GM21390 (cell line): ENCODE data around the gene FARP1.

ENCODE experiments used
- ATAC-seq: cut with Tn5 transposase; IDR thresholded peaks from one replicate; pipeline ENCODE4 v1.9.1; 2021; ENCODE audit not compliant: unreplicated experiment

The FARP1 gene

DNA sequence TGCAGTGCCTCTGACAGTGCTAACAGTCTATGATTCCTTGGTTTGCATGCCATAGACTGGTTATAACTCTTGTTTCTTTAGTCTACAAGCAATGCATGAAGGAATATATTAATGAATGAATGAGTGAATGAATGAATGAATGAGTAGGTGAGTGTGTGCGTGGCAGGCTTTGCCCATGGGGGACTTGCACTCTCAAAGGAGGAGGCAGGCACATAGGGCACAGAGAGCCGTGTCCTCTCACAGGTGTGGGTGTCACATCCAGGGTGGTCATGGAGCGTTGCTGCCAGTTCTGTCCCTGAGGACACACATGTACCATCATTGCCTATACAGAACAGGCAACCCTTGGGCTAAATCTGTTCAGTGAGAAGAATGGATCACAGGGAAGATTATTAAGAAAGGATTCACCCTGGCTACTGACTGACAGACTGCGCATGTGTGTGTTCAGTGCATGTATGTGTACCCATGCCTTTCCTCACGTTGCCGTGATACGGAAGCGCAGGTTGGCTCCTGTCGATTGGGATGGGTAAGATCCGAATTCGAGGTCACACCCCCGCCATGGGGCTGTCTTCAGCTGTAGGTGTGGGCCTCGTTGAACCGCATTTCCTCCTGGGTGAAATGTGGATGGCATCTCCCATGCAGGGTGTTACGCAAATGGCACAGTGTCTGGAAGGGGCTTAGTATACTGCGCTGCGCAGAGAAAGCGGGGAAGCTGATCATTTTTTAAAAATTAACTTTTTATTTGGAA, 272.6 kb downstream of the FARP1 start:
- ATAC-seq, result no peak

DNA sequence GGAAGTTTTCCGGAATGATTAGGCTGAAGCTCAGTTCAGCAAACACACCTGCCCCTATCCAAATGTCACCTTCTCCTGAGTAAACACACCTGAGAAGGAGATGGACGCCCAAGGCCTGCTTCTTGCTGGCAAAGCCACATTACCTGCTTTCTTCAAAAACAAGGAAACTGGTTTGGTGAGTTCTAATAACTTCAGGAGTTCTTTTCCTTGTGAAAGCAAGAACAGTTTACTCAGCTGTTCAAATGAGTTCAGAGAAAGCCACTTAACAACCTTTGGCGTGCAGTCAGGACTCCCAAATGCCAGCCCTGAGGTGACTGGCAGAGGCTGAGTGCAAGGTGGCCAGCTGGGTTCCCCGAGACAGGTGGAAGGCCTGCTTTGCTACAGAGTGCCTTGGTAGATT, 273.5 kb downstream of the FARP1 start:
- ATAC-seq, result no peak

DNA sequence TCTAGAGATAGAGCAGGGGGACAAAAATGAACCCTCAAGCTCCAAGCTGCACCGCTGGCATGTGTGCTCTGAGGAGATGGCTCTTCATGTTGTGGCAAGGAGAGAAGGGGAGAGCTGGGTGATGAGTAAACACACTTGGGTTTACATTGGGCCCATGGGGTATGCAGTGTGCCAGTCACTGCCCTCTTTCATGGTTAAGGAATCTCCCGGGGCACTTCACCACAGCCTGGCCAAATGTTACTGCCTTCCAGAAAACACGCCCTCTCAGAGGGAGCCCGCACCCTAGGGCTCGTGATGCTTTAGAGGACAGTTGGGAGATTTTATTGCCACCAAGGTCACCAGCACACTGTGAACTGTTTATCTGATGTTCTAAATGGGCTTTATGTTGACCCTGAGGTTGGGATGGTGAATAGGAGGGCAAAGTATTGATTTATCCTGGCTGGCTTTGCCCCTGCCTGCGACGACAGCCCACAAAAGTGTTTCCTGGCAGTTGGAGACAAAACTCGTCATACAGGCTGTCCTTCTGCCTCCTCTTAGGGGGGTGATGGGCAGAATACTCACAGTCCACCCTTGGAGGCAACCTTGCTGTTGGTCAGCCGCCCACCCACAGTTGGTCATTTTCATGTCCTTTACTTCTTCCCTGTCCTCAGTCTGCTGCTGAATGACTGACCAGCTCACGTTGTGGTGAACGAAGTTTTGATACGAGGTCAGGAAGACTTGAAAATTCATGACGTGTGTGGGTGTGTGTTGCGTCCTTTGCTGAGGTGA, 277.1 kb downstream of the FARP1 start:
- ATAC-seq, result no peak

DNA sequence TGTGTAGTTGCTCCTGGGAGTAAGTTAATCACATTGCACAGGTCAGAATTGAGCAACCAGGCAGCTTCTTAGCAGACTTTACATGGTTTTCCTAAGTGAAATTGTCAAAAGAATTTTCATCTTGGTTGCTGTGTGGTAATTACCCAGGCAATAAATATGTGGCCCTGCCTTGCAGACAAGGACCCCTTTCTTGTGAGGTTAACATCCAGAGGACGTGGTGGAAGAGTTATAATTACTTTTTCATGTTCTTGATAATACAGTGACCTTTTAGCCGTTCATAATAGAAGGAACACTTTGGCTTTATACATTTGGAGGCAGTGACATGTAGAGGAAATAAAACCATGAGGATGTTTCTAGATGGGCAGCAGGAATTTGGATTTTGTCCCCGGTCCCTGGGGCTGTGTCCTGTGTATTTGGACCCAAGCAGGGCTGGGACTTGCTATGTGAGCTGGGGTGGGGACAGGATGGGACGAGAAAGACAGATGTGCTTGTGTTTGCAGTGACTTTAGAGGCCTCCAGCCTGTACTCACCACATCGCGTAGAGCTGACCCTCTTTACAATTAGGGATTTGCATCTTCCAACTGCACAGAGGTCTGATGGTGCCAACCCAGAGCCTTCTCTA, 277.8 kb downstream of the FARP1 start:
- ATAC-seq, result no peak

DNA sequence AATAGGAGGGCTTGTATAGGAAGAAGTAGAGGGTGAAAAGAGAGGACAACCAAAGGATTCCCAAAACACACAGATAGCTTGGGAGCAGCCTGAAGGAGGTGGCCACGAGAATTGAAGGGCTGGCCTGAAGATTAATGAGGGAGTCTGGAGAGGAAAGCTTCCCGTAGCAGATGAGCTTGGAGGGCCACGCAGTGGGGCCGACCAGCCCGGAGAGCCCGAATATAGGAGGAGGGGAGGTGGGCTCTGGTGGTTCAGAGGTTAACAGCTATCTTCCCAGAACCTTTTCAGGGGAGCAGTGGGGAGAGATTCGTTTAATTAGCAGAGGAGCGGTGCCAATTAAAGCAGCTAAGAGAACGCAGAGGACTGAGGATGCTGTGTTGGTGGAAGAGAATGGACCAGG, 279.2 kb downstream of the FARP1 start:
- no peak for ATAC-seq

DNA sequence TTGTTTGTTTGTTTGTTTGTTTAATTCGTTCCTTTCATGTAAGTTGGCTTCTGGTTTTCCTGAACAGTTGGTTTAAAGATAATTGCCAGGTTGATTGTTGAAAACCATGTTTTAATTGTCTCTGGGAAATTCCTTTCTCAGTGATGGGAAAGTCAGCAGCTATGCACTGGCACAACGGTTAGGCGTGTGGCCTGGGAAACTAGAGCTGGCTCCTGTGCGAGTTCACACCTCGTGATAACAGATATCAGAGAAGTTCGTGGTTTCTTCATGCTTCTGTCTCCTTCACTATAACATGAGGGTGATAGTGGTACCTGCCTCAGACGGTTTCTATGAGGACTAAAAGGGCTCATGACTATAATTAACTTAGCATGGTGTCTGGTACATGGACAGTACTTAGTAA, 280.5 kb downstream of the FARP1 start:
- ATAC-seq, result no peak

DNA sequence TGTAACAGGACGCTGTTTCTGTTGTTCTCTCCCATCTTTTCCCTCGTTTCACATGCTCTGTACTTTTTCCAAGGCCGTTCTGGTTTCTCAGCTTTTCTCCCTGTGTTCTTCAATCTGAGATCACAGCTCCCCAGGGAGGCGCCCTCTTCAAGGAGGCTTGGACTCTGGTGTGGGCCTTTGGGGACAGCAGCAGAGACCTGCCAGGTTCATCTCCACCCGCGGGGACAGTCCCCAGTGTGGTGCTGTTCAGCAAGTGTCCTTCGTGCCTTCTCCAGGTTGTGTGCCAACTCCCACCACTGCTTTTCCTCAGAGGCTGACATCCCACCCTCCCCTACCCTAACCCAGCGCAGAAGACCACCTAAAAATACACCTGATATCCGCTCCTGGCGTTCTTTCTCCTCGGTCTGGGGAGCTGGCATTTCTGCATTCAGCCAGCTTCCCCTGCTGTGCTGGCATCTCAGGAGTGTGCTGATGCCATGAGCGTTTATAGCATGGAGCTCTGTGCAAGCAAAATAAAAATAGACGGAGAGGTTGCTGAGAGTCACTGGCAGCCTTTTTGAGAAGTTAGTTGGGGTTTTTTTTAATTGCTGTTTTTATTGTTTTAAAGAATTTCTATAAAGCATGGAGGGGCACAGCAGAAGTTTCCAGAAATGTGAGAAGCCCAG, 284.6 kb downstream of the FARP1 start:
- no peak for ATAC-seq

DNA sequence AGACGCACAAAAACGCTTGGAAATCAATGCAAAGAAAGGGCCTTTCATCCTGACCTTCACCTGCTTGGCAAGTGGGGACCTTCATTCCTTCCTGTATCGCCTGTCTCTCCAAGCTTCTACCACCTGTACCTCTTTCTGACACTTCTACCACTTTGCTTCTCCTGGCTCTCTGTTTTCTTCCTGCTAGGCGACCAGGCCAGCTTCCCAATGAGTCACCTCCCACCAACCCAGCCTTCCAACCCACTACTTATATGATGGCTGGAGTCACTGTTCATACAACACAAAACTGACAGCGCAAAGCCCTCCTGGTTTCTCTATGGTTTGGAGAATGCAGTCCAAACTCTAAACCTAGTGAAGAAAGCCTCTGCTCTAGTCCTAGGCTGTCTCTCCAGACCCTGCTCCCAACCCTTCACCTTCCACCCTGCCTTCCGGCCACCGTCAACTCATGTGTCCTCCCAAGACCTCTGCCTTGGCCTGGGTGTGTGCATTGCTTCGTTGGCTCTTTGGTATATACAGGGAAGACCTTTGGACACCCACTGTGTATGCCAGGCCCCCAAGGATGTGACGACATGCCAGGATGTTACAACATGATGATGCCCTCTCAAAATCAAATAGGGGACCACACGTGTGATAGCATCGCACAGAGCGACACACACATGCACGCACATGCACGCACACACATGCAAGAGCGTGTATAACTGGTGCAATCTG, 285.5 kb downstream of the FARP1 start:
- no peak for ATAC-seq

DNA sequence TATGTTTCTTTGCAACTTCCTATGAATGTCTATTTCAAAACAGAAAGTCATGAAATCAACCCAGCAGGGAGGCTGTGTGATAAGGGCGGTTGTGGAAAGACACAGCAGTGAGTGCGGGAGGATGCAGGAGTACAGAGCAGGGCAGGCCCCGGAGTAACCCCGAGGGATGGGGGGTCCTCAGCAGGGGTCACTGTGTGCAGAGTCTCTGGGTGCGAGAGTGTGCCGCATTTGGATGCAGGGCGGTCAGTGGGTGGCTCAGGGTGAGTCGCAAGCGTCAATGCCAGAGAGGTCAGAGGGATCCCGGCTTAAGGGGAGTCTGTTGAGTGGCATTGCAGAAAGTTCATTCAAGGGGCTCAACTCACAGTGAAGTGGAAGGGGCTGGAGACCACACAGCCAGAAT, 286.2 kb downstream of the FARP1 start:
- no peak for ATAC-seq

DNA sequence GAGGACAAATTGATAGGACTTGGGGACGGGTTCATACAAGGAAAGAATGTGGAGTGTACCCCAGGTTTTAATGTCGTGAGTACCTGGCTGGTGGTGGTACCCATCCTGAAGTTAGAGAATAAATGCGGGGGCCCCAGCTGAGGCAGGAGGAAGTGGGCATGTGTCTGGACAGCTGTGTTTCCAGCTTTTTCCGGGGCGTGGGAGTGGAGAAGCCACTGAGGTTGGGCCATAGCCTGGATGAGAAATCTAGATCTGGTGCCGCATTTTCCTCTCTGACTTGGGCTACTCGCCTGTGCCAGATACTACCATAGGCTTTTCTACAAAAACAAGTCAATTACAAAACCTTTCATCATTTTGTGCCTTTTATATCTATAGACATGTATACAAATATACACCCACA, 286.6 kb downstream of the FARP1 start:
- ATAC-seq, result no peak

DNA sequence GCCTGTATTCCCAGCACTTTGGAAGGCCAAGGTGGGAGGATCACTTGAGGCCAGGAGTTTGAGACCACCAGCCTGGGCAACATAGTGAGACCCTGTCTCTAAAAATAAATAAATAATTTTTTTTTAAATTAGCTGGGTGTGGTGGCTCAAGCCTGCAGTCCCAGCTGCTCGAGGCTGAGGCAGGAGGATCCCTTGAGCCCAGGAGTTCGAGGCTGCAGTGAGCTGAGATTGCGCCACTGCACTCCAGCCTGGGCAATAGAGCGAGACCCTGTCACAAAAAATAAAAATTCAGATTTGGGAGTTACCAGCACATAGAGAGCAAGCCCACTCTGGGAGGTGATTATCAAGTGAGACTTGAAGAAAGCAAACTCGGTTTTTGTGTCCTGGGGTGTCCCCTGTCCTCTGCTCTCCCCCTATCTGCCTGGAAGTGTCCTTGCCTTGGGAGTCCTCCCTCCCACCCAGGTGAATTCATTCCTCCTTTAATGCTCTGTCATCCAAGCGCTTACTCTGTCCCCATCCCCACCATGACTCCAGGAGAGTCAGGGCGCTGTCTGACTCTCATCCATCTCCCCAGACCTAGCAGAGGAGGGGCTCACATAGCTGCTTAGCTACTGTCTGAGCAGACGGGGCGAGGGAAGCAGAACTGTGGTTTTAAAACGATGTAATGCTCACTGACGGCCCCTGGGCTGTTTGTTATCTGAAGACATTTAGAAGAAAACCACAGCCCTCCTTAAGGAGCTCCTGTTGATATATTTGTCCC, 287.3 kb downstream of the FARP1 start:
- no peak for ATAC-seq

DNA sequence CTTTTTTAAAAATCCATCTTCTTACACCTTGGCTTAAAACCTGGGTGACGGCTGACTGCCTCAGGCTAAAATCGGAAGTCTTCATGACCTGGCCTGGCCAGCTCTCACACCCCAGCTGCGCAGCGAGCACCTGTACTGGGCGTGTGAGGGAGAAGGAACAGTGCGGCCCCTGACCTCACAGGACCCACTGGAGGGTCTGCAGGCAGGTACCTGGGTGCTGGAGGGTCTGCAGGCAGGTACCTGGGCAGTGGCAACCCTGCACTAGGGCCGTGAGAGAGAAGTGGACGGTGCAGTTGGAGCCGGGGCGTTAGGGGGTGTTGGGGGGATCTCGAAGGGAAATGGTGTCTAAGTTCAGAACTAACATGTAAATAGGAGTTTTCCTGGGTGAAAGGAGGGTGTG, 289.7 kb downstream of the FARP1 start:
- no peak for ATAC-seq

DNA sequence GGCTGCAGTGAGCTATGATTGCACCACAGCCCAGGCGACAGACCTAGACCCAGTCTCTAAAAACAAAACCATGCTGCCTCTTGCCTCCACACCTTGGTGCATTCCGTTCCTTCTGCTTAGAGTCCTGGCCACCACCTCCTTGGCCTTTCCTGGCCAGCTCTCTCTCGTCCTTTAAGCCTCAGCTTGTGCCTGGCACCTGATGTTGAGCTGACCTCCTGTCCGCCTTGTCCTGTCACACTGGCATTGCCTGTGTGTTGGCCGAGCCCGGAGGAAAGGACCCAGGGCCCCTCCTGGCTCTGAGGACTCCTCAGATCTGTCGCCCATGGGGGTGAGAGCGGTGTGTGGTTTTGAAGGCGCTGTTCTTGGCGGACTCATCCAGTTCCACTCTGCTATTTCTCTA, 290.8 kb downstream of the FARP1 start:
- no peak for ATAC-seq

DNA sequence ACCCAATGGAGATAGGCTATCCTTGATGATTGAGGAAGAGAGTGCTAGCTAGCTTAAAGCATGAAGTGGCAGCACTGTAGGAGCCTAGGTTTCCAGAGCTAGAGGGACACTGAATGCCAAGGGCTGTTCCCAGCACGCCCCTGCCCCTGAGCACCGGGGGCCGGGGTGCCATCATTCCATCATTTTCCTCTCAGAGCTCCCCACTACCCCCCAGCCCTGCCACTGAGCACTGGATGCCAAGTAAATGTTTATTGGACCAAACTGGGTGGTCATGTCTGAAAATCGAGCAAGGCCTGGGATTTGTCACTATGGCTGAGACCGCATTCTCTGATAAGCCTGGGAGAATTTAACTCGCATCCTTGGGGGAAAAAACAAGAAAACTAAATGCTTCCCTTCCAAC, 291.2 kb downstream of the FARP1 start:
- ATAC-seq, result no peak

DNA sequence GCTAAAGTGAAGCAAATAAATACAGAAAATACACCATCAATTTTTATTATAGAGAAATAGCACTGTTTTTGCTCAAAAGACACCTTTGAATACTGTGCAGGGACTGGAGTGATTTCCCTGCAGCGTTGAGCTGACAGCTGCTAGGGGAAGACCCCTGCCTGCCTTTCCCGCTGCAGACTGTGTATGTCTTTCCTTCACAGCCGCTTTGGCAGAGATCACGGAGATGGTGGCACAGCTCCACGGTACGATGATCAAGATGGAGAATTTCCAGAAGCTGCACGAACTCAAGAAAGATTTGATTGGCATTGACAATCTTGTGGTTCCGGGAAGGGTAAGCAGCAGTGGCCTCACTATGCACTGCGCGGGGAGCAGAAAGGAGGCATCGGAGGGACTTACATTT, 292.5 kb downstream of the FARP1 start:
- ATAC-seq, result no peak

DNA sequence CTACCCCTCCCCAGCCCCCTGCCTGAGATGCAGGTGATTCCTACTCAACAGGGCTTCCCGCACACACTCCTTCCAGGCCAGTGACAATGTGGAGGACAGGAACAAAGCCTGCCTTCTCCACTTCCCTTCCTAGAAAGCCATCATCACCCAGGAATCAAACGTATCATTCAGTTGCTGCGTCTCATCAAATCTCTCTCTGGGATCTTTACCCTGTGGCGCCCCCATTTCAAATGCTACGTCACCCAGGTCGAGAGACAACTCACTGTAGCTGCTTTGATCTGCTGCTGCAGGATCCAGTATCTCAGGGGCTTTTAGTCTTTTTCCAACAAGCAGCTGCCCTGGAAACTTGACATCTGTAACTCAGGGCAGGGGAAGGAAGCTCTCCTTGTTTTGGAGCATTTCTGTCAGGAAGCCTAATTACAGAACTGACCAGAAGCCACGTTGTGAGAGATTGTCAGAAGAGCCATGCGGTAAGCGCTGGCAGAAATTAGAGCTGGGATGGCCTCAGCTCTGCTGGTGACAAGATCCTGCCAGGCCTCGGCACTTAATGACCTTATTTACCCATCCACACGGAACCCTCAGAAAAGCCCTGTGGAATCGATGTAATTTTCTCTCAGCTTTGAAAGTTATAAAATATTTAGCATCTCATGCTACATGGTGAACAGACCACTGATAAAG, 293.5 kb downstream of the FARP1 start:
- no peak for ATAC-seq

DNA sequence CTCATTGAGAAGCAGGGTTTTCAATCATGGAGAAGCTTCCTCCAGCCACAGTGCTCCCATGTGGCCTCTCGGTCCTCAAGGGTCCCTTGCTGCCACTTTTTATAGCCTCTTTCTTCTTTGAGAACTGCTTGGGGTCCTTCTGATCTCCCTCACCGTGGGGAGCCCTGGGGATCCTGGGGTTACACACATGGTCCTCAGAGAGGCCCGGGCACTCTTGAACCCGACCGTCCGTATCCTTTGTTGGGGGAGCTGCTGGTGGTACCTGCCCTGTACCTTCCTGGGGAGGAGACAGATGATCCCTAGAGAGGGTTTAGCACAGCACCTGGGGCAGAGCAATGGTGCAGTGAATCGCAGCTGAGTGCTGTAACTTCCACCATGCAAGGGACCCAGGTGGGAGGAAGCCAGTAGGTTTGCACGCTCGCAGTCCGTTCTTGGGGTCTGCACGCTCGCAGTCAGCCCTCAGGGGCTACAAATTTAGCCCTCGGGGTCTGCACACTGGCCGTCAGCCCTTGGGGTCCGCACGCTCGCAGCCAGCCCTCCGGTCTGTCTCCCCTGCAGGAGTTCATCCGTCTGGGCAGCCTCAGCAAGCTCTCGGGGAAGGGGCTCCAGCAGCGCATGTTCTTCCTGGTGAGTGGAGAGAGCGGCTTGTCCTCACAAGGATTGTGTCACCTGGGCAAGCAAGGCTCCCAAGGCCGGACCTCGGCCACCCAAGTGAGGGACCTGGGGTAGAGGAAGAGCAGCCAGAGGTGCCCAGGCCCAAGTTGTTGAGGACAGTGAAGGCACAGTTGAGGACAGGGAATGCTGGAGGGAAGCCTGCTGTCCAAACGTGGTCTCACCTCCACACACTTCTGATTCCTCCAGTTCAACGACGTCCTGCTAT, 295.6 kb downstream of the FARP1 start:
- ATAC-seq, result no peak

DNA sequence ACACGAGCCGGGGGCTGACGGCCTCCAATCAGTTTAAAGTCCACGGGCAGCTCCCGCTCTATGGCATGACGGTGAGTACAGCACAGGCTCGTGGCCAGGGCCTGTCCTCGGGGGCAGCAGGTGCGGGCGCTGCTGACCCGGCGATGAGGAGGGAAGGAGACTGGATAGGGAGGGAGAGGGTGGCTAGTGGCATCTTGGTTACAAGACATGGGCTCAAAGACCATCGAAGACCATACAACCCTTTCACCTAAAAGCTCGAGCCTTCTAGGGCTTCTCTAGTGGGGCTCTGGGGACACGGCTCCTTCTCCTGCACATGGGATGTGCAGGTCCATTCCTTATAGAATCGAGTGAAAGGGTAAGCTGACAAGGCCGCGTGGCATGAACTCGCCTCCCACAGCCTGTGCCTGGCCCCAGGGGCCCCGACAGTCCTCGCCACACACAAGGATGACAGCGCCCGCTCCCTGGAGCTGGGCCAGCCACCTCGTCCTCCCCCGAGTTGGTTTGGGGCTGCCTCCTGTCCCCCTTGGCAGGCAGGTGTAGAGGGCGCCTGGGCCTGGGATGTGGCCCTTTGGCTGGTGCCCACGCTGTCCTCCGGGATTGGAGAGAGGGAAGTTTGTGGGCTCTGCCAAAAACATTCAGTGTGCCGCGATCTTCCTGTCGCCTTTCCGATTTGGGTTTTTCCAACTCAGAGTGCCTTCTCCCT, 296.4 kb downstream of the FARP1 start:
- ATAC-seq, result no peak
